ENCODE data around the gene TDRD12.

DNA sequence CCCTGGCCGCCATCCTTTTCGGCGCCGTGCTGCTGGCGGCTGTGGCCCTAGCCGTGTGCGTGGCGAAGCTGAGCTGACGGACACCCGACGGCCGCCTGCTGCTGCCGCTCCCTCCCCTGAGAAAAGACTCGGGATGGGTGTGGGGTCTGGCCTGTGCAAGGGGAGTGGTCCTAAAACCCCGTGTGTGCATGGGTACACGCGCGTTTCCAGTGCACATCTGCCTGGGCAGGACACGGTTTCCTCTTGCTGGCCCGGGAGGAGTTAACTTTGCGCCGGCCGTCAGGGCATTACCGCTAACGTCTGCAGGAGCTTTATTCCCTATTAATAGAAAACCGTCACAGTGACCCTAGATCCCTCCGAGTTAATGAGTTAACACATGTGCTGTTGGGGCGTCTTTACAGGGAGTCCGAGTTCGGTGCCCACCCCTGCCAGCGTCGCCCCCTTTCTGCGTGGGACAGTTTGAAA lies 42.6 kb upstream of the TDRD12 start:
- no peak for TF ChIP-seq POLR2A (IDR thresholded peaks at IDR 0.05; ENCODE audit: low read length)
- no peak for TF ChIP-seq GATA1 (IDR thresholded peaks at IDR 0.05; ENCODE audit: low read depth, low read length)
